GM18505 (cell line): Measurements from ENCODE around the gene ZFAND2A.
A peak's percentile ranks its signal among the peaks of the same experiment; 100 is the strongest.

ENCODE experiments used
- ATAC-seq: cut with Tn5 transposase; IDR thresholded peaks from one replicate; pipeline ENCODE4 v1.9.1; 2021; ENCODE audit not compliant: unreplicated experiment
- POLR2A ChIP-seq: IDR thresholded peaks from 4 replicates; pipeline ENCODE4 v1.6.1; 2011; ENCODE audit warnings: borderline replicate concordance; ENCODE audit not compliant: insufficient read depth, insufficient read length; ENCODE audit errors: extremely low read depth

Gene ZFAND2A

GRCh38 chr7:1108264-1108920 lies 51.6 kb downstream of the ZFAND2A start:
- no peak for TF ChIP-seq POLR2A
- ATAC-seq = no peak

- TF ChIP-seq POLR2A = no peak
- ATAC-seq = no peak
Measured at GRCh38 chr7:1106793-1107421, 53.1 kb downstream of the ZFAND2A start.

GRCh38 chr7:1106063-1106792 lies 53.8 kb downstream of the ZFAND2A start:
- TF ChIP-seq POLR2A = no peak
- no peak for ATAC-seq

- peak; percentile 54 for ATAC-seq
Measured at GRCh38 chr7:1105189-1105588, 54.8 kb downstream of the ZFAND2A start.

GRCh38 chr7:1104516-1105179 lies 55.3 kb downstream of the ZFAND2A start:
- no peak for TF ChIP-seq POLR2A
- ATAC-seq = no peak

More at GRCh38 chr7:1105189-1105588, 54.8 kb downstream of the ZFAND2A start:
- TF ChIP-seq POLR2A = no peak

GRCh38 chr7:1103789-1104515 lies 56.0 kb downstream of the ZFAND2A start:
- ATAC-seq = no peak

GRCh38 chr7:1103009-1103788 lies 56.8 kb downstream of the ZFAND2A start:
- no peak for ATAC-seq
- TF ChIP-seq POLR2A = no peak

More at GRCh38 chr7:1103789-1104515, 56.0 kb downstream of the ZFAND2A start:
- no peak for TF ChIP-seq POLR2A
